GM12872 (cell line): Measurements from ENCODE around the gene PRPF40A.

ENCODE experiments used
- CTCF ChIP-seq: IDR thresholded peaks from 3 replicates; pipeline ENCODE4 v1.5.1; 2011; ENCODE audit warnings: low read depth, mild to moderate bottlenecking, low read length, moderate library complexity; ENCODE audit not compliant: insufficient read depth

The PRPF40A gene

GRCh38 chr2:152623076-152623740 lies 94.1 kb downstream of the PRPF40A start:
- TF ChIP-seq CTCF: no peak

- TF ChIP-seq CTCF: no peak
Measured at GRCh38 chr2:152622219-152622618, 95.0 kb downstream of the PRPF40A start.

- no peak for TF ChIP-seq CTCF
Measured at GRCh38 chr2:152620985-152621384, 96.3 kb downstream of the PRPF40A start.

- TF ChIP-seq CTCF: no peak
Measured at GRCh38 chr2:152620208-152620607, 97.1 kb downstream of the PRPF40A start.

- TF ChIP-seq CTCF: no peak
Measured at GRCh38 chr2:152618193-152618564, 99.1 kb downstream of the PRPF40A start.

- no peak for TF ChIP-seq CTCF
Measured at GRCh38 chr2:152617456-152618192, 99.6 kb downstream of the PRPF40A start.

- no peak for TF ChIP-seq CTCF
Measured at GRCh38 chr2:152615177-152615576, 102.1 kb downstream of the PRPF40A start.
